Ishikawa (cell line): ENCODE results near the gene KRT27.

Experiments
- CREB1 ChIP-seq: IDR thresholded peaks from 2 replicates; pipeline ENCODE4 v1.6.1; 2012; ENCODE audit warnings: low read depth
- EGR1 ChIP-seq: IDR thresholded peaks from 2 replicates; pipeline ENCODE4 v1.6.1; 2012
- EP300 ChIP-seq: IDR thresholded peaks from 2 replicates; pipeline ENCODE4 v1.6.1; 2012; ENCODE audit warnings: borderline replicate concordance
- FOXM1 ChIP-seq: IDR thresholded peaks from 2 replicates; pipeline ENCODE4 v1.6.1; 2012; ENCODE audit warnings: low read depth, borderline replicate concordance
- RAD21 ChIP-seq: IDR thresholded peaks from 2 replicates; pipeline ENCODE4 v1.6.1; 2012; ENCODE audit warnings: low read depth
- TAF1 ChIP-seq: IDR thresholded peaks from 2 replicates; pipeline ENCODE4 v1.6.1; 2012; ENCODE audit warnings: low read depth, mild to moderate bottlenecking
- TCF12 ChIP-seq: IDR thresholded peaks from 2 replicates; pipeline ENCODE4 v1.6.1; 2012; ENCODE audit warnings: low read depth
- TEAD4 ChIP-seq: IDR thresholded peaks from 2 replicates; pipeline ENCODE4 v1.6.1; 2012
- TF ChIP-seq, protein P1 (sequence below): IDR thresholded peaks from 2 replicates; pipeline ENCODE4 v1.6.1; 2012; ENCODE audit warnings: low read depth, mild to moderate bottlenecking
- TF ChIP-seq, protein P2 (sequence below): IDR thresholded peaks from 2 replicates; pipeline ENCODE4 v1.6.1; 2012
- TF ChIP-seq, protein P3 (sequence below): IDR thresholded peaks from 2 replicates; pipeline ENCODE4 v1.6.1; 2012

DNA sequence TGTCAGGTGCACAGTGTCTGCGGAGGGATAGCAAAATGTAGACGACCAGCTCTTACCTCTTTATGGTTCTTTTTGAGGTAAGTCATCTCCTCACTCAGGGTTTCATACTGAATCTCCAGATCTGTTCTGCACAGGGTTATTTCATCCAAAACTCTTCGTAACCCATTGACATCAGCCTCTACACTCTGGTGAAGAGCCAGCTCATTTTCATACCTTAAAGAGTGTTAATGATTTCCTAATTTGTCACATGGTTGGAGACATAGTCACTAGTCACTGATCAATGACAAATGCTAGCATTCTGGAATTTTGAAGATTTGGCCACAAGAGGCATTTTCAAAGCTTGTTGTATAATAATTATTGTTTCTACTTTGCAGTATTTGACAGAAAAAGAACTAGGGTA, 28.5 kb downstream of the KRT27 start:
- TF ChIP-seq, protein P1, sequence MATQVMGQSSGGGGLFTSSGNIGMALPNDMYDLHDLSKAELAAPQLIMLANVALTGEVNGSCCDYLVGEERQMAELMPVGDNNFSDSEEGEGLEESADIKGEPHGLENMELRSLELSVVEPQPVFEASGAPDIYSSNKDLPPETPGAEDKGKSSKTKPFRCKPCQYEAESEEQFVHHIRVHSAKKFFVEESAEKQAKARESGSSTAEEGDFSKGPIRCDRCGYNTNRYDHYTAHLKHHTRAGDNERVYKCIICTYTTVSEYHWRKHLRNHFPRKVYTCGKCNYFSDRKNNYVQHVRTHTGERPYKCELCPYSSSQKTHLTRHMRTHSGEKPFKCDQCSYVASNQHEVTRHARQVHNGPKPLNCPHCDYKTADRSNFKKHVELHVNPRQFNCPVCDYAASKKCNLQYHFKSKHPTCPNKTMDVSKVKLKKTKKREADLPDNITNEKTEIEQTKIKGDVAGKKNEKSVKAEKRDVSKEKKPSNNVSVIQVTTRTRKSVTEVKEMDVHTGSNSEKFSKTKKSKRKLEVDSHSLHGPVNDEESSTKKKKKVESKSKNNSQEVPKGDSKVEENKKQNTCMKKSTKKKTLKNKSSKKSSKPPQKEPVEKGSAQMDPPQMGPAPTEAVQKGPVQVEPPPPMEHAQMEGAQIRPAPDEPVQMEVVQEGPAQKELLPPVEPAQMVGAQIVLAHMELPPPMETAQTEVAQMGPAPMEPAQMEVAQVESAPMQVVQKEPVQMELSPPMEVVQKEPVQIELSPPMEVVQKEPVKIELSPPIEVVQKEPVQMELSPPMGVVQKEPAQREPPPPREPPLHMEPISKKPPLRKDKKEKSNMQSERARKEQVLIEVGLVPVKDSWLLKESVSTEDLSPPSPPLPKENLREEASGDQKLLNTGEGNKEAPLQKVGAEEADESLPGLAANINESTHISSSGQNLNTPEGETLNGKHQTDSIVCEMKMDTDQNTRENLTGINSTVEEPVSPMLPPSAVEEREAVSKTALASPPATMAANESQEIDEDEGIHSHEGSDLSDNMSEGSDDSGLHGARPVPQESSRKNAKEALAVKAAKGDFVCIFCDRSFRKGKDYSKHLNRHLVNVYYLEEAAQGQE: no peak
- no peak for TF ChIP-seq EP300
- TF ChIP-seq CREB1: no peak
- no peak for TF ChIP-seq RAD21
- TF ChIP-seq FOXM1: no peak
- TF ChIP-seq TCF12: no peak
- TF ChIP-seq, protein P2, sequence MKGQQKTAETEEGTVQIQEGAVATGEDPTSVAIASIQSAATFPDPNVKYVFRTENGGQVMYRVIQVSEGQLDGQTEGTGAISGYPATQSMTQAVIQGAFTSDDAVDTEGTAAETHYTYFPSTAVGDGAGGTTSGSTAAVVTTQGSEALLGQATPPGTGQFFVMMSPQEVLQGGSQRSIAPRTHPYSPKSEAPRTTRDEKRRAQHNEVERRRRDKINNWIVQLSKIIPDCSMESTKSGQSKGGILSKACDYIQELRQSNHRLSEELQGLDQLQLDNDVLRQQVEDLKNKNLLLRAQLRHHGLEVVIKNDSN: no peak
- TF ChIP-seq EGR1: no peak
- TF ChIP-seq, protein P3, sequence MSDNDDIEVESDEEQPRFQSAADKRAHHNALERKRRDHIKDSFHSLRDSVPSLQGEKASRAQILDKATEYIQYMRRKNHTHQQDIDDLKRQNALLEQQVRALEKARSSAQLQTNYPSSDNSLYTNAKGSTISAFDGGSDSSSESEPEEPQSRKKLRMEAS: no peak
- no peak for TF ChIP-seq TAF1
- no peak for TF ChIP-seq TEAD4
